SIG-M5 (cell line): ENCODE data around the gene PFN1.
A peak's percentile ranks its signal among the peaks of the same experiment; 100 is the strongest.
"Not testable (repeated sequence)": the region's sequence is repeated elsewhere in the genome, so short reads cannot be mapped to it uniquely, and the experiment has no call there.

Experiments
- DNase-seq: peaks from one replicate; lab custom pipeline; 2025; lab: John Stamatoyannopoulos, UW

PFN1 gene

DNA sequence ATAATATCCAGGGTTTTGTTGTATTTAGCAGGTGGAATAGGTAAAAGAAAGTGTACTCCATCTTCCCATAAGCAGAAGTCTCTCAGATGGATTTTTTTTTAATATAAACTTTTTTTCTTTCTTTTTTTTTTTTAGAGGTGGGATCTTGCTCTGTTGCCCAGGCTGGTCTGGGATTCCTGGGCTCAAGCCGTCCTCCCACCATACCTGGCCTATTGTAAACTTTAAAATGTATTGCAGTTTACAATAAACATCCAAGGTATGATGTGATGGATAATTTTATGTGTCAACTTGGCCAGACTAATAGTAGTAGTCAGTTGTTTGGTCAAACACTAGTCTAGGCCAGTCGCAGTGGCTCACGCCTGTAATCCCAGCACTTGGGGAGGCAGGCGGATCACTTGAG lies 27.0 kb downstream of the PFN1 start:
- no peak for DNase-seq

DNA sequence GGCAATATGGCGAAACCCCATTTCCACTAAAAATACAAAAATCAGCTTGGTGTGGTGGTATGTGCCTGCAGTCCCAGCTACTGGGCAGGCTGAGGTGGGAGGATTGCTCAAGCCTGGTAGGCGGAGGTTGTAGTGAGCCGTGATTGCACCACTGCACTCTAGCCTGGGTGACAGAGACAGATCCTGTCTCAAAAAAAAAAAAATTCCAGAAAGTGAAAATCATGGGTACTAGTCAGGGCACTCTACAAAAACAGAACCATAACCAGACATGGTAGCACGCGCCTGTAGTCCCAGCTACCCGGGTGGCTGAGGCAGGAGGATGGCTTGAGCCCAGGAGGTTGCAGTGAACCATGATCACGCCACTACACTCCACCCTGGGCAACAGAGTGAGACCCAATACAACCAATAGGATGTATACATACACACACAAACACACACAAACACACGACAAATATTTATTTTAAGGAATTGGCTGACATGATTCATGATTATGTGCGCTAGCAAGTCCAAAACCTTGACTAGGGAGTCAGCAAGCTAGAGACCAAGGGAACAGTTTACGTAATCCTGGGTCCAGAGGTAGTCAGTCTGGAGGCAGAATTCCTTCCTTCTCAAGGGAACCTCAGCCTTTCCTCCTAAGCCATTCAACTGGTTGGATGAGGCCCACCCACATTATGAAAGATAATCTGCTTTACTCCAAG lies 27.8 kb downstream of the PFN1 start:
- DNase-seq: peak; percentile 20

DNA sequence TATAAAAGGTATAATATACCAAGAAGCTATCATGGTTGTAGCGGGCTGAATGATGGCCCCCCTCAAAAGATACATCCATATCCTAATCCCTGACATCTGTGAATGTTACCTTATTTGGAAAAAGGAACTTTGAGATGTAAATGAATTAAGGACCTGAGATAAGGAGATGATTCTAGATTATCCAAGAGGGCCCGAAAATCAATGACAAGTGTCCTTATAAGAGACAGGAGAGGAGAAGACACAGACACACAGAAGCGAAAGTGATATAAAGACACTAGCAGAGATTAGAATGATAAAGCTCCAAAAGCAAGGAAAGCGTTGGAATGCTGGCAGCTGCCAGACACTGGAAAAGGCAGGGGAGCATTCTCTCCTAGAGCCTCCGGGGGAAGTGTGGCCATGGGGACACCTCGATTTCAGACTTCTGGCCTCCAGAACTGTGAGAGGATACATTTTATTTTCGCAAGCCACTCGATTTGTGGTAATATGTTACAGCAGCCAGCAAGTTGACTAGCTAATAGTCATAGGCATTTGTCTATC lies 28.8 kb downstream of the PFN1 start:
- no peak for DNase-seq

DNA sequence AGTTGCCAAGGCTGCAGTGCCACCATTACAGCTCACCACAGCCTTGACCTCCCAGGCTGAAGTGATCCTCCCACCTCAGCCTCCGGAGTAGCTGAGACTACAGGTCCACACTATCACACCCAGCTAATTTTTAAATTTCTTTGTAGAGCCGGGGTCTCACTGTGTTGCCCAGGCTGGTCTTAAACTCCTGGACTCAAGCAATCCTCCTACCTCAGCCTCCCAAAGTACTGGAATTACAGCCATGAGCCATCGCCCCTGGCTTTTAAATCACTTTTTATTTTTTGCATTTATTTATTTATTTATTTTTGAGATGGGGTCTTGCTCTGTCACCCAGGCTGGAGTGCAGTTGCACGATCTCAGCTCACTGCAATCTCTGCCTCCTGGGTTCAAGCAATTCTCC lies 33.8 kb downstream of the PFN1 start:
- not testable (repeated sequence) for DNase-seq

DNA sequence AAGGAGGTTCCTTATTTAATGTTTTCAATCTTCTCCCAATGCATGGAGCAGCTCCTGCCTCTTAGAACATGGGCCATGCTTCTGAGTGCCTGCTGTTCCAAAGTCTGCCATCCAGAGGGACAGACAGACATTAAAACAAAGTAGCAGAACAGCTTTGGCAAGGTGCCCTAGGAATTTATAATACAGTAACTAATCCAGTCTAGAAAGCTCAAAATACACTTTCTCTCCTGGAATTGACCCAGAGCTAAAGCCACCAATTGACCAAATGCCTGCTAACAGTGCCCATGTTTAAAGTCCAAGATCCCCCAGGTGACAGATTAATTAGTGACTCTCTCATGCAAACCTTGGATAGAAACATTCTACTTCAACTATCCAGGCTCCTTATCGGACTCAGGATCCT lies 34.3 kb downstream of the PFN1 start:
- no peak for DNase-seq

- peak; percentile 27 for DNase-seq
Measured at GRCh38 chr17:4908711-4909496, 39.4 kb downstream of the PFN1 start.

DNA sequence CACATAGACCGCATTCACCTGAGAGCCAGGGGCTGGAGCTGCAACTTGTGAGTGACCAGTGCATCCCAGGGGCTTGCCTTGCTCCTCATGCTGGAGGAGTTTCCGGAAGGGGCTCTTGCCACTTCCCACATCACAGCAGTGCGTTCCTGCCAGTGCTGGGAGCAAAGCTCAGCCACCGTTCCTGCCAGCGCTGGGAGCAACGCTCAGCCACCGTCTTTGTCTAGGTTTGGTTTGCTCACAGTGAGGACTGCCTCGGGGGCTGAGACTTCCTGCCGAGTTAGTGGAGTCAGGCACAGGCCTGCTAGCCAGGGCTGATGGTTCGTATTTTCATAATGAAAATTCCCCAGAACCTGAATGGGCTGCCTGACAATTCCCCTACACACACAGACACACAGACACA lies 40.0 kb downstream of the PFN1 start:
- no peak for DNase-seq

GRCh38 chr17:4906642-4907041 lies 41.7 kb downstream of the PFN1 start:
- not testable (repeated sequence) for DNase-seq

GRCh38 chr17:4903051-4903818 lies 45.1 kb downstream of the PFN1 start, which contains the start of gene CHRNE:
TSS of gene CHRNE (minus strand) at chr17:4903098. CDS start at chr17:4903063, 35 bp downstream.
- DNase-seq: no peak

DNA sequence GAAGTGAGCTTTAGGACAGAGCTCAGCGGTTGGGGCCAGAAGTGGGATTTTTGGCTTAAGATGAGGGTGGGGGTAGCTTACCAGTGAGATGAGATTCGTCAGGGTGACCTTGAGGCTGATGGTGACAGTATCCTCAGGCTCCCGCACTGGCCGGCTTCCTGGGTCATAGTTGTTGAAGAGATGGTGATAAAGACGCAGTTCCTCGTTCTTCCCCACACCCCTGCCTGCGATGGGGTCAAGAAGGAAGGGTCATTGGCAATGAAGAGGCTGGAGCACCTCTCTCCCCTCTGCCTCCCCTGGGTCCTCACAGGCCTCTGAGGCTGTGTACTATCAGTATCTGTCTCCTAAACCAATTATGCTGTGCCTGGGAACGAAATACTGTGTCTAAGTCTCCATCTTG lies 45.8 kb downstream of the PFN1 start:
- DNase-seq: no peak

GRCh38 chr17:4901648-4902344 lies 46.5 kb downstream of the PFN1 start:
- DNase-seq: no peak

GRCh38 chr17:4901108-4901647 lies 47.2 kb downstream of the PFN1 start:
- DNase-seq: no peak

- DNase-seq: no peak
Measured at GRCh38 chr17:4900231-4901107, 47.9 kb downstream of the PFN1 start.

DNA sequence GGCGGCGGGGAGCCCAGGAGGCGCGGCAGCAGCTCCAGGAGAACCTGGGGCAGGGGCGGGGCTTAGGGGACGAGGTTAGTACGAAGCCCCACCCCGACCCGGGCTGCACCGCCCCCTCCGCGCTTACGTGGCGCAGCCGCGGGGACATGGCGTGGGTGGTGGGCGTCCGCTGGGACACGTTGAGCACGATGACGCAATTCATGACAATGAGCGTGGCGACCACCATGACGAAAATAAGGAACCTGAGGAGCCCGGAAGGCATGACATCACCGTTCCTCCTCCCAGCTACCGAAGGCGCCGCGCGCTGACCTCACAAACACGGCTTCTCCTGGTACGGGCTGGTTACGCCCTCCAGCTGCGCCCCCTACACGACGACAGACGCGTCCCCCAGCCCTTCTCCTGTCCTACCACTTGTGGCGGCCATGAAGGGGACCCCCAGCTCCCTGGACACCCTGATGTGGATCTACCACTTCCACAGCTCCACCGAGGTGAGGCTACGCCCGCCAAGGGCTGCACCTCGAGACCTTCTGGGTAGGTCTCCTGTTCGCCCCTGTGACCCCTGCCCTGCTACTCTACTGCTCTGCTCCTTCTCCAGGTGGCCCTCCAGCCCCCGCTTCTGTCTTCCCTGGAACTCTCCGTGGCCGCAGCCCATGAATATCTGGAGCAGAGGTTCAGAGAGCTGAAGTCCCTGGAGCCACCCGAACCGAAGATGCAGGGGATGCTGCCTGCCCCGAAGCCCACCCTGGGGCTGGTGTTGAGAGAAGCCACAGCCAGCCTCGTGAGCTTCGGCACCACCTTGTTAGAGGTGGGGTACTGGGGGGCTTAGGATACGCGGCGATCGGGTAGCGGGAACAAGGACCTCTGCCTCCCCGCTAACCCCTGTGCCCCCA lies 48.7 kb downstream of the PFN1 start, which contains the start of gene C17orf107:
TSS of gene C17orf107 (plus strand) at position 196 of the 890 bp plus-strand sequence. CDS start at position 423, 227 bp downstream.
- peak; percentile 29 for DNase-seq

DNA sequence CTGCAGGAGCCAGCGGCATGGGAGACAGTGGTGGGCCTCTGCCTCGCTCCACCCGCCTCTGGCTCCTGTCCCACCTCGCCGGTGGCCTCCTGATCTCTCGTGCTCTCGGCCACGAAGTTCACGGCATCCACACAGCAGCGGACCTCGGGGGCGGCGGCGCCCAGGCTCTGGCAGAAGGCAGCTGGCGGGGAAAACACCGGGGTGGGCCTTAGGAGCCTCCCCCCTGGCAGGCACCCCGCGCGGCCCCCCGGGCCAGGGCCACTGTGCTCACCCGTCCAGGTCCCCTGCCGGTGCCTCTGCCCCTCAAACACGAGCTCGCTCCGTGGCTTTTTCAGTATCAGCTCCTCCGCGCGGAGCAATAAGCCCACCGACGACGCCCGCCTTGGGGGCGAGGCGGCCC lies 49.4 kb downstream of the PFN1 start:
- DNase-seq: no peak

- DNase-seq: no peak
Measured at GRCh38 chr17:4898351-4898750, 50.0 kb downstream of the PFN1 start.

GRCh38 chr17:4897785-4898184 lies 50.5 kb downstream of the PFN1 start:
- no peak for DNase-seq

DNA sequence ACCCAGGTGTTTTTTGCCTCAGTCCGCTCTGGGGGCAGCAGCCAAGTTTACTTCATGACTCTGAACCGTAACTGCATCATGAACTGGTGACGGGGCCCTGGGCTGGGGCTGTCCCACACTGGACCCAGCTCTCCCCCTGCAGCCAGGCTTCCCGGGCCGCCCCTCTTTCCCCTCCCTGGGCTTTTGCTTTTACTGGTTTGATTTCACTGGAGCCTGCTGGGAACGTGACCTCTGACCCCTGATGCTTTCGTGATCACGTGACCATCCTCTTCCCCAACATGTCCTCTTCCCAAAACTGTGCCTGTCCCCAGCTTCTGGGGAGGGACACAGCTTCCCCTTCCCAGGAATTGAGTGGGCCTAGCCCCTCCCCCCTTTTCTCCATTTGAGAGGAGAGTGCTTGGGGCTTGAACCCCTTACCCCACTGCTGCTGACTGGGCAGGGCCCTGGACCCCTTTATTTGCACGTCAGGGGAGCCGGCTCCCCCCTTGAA lies 51.1 kb downstream of the PFN1 start:
- no peak for DNase-seq
